ENCODE measurements around the gene ITGA2. TPM values are rescaled to one million over a fixed set of nuclear protein-coding genes. Genes with fewer than 3 reads are reported as not detected.

Gene ITGA2
- total RNA-seq, 4 donors from 2014 or later: 1.1 to 6.8 (median 1.8) TPM

DNA sequence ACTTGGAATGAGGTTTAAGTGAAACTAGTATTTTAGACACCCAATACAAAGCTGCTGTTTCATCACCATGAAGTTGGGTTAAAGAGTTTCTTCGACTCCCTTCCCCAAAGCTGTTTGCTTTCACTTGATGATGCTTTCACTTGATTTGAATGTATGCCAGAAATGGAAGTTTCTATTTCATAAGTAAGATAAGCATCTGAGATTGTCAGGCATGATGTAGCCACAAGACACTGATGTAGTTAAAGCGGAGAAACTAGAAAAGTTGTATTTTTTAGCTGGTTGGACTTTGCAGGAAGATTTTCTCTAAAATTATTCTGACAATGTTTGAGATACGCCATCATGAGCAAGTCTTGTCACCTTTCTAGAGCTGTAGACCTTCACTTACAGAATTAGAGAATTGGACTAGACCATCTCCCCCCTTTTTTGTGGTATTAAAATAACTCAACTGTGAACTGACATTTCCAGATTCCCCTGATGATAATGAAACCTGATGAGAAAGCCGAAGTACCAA lies 100.4 kb downstream of the ITGA2 start:
- DNase-seq (ENCODE audit: low spot score) (no peak), ATAC-seq (ENCODE audit: low FRiP score) (no peak)
- TF ChIP-seq, protein P1, sequence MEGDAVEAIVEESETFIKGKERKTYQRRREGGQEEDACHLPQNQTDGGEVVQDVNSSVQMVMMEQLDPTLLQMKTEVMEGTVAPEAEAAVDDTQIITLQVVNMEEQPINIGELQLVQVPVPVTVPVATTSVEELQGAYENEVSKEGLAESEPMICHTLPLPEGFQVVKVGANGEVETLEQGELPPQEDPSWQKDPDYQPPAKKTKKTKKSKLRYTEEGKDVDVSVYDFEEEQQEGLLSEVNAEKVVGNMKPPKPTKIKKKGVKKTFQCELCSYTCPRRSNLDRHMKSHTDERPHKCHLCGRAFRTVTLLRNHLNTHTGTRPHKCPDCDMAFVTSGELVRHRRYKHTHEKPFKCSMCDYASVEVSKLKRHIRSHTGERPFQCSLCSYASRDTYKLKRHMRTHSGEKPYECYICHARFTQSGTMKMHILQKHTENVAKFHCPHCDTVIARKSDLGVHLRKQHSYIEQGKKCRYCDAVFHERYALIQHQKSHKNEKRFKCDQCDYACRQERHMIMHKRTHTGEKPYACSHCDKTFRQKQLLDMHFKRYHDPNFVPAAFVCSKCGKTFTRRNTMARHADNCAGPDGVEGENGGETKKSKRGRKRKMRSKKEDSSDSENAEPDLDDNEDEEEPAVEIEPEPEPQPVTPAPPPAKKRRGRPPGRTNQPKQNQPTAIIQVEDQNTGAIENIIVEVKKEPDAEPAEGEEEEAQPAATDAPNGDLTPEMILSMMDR (IDR thresholded peaks at IDR 0.05): no peak

DNA sequence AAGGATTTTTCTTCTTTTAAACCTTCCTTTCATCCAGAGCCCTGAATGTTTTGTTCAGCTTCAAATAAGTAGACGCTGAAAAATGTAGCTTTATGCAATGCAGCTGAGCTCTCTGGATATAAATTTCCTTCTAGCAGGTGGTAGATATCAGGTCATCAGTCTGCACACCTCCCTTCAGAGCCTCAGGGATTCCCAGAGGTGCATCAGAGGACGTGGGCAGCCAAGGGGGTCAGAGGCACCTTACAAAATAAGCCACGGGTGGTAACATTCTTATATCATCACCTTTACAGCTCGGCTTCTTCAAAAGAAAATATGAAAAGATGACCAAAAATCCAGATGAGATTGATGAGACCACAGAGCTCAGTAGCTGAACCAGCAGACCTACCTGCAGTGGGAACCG lies 101.1 kb downstream of the ITGA2 start:
- DNase-seq (ENCODE audit: low spot score): no peak
- no peak for ATAC-seq (ENCODE audit: low FRiP score)
- TF ChIP-seq, protein P1 (IDR thresholded peaks at IDR 0.05): no peak

DNA sequence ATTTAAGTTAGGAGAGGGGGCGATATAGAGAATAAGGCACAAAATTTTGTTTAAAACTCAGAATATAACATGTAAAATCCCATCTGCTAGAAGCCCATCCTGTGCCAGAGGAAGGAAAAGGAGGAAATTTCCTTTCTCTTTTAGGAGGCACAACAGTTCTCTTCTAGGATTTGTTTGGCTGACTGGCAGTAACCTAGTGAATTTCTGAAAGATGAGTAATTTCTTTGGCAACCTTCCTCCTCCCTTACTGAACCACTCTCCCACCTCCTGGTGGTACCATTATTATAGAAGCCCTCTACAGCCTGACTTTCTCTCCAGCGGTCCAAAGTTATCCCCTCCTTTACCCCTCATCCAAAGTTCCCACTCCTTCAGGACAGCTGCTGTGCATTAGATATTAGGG lies 102.1 kb downstream of the ITGA2 start:
- ATAC-seq (ENCODE audit: low FRiP score): peak; percentile 85
- TF ChIP-seq, protein P1 (IDR thresholded peaks at IDR 0.05): no peak
- DNase-seq (ENCODE audit: low spot score): no peak

DNA sequence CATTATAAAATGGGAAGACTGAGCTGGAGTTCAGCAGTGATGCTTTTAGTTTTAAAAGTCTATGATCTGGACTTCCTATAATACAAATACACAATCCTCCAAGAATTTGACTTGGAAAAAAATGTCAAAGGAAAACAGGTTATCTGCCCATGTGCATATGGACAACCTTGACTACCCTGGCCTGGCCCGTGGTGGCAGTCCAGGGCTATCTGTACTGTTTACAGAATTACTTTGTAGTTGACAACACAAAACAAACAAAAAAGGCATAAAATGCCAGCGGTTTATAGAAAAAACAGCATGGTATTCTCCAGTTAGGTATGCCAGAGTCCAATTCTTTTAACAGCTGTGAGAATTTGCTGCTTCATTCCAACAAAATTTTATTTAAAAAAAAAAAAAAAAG lies 103.1 kb downstream of the ITGA2 start:
- no peak for ATAC-seq (ENCODE audit: low FRiP score)
- TF ChIP-seq, protein P1 (IDR thresholded peaks at IDR 0.05): no peak
- no peak for DNase-seq (ENCODE audit: low spot score)

DNA sequence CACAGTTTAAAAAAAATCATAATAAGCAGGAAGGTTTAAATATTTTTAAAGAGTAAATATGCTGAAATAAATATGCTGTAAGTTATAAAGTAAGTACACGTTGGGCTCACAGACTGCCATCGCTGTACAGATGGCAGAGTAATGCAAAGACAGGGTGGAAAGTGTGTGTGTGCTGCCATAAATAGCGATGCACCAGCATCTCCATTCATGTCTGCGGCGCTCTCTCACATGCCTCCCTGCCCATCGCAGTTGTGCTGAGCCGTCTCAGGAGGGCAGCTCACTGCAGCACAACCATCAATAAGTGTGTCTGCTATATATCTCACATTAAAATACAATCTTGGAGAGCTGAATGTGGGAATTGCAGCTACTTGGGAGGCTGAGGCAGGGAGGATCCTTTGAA lies 106.1 kb downstream of the ITGA2 start:
- DNase-seq (ENCODE audit: low spot score): no peak
- TF ChIP-seq, protein P1 (IDR thresholded peaks at IDR 0.05): no peak
- ATAC-seq (ENCODE audit: low FRiP score): no peak

DNA sequence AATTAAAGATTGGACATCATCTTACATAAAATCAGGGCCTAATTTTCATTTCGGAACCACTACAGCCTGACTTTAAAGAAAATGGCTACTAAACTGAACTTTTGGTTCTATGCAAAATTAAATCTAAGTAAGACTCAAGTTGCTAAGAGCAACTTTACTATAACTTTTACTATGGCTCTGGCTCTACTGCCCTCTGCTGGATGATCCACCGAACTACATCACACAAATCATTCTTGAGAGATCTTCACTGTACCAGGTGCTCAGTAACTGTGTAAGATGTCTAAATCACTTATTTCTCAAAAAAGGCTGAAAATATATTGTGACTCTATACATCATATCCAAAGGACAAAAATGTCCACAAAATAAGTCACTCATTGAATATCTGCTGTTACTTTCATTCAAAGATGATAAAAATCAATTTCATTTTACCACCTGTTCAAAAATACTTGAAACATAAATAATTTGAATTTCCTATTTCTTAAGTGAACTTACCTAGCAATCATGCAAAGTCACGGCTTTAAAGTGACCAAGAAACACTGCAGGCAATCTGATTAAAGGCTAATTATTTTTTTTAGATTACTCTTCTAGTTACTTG lies 106.9 kb downstream of the ITGA2 start:
- TF ChIP-seq, protein P1 (IDR thresholded peaks at IDR 0.05): peak in 1 of 3 donors; percentile 61
- peak; percentile 76 for ATAC-seq (ENCODE audit: low FRiP score)
- peak; percentile 68 for DNase-seq (ENCODE audit: low spot score)

DNA sequence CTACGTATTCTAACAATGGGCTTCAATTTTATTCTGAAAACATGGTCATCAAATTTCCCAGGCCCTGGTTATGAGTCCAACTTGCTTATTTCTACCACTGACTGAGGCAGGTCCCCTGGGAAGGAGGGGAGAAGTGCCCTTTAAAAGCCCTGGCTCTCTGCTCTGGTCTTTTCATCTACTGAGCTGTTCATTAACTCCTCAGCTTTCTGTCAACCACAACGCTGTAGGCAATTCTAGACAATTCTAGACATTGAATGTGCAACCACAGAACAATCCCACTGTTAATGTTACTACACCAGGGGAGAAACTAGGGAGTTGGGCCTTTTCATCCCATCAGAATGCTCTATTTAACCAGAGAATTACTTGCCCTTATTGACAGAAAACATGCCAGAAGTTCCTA lies 110.4 kb downstream of the ITGA2 start:
- DNase-seq (ENCODE audit: low spot score) (no peak), ATAC-seq (ENCODE audit: low FRiP score) (no peak)
- TF ChIP-seq, protein P1 (IDR thresholded peaks at IDR 0.05): no peak

All from omental fat pad (tissue), 4 donors.